DMS153 treated with DMSO at 0.1 percent for 48 hours (cell line): ENCODE measurements around the gene TSPEAR.

Experiments used
- DNase-seq: peaks from one replicate; lab custom pipeline; 2025; ENCODE audit not compliant: unreplicated experiment; lab: John Stamatoyannopoulos, UW

Gene TSPEAR

DNA sequence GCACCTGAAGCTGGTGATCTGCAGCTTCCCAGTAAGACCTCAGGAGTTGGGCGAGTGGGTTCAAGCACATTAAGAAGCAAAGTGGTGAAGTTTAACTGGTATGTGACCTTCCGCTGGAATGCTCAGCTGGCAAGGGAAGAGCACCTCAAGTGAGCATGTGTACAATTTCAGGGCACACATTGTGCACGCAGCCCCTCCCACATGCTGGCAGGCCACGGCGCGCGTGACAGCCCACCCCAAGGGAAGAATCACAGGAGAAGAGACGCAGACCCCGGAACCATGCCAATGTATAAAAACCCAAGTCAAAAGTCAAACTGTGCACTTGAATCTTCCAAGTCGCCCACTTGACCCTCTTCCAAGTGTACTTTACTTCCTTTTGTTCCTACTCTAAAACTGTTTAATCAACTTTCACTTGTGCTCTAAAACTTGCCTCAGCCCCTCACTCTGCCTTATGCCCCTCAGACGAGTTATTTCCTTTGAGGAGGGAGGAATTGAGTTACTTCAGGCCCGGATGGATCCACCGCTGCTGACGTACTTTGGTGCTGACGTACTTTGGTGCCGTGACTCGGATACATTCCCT lies 236.0 kb downstream of the TSPEAR start:
- DNase-seq = no peak

DNA sequence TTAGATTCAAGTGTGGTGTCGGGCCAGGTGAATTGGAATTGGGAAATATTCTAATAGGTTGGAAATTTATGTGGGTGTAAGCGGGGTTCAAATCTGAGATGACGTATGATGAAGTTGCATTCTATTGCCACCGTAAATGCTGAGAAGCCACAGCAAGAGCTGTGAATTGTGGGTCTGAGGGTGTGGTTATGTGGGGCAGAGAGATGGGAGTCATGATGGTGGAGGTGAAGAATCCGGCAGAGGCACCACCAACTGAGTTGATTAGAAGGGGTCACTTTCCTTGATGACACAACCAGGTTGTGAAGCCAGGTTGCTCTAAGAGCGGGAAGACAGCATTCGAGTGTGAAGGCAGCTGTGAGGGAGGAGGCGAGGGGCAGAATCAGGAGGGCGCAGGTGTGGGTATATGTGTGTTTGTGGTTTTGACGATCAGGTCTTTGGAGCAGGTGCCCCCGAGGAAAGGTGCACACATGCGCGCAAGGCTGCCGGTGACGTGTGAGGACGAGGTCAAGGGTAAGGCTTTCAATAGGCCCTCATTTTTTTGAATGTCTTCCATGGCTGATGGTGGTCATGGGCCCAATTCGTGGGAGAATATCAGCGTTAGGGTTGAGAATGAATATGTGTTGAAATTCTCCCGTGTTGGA lies 237.3 kb downstream of the TSPEAR start:
- DNase-seq = no peak

DNA sequence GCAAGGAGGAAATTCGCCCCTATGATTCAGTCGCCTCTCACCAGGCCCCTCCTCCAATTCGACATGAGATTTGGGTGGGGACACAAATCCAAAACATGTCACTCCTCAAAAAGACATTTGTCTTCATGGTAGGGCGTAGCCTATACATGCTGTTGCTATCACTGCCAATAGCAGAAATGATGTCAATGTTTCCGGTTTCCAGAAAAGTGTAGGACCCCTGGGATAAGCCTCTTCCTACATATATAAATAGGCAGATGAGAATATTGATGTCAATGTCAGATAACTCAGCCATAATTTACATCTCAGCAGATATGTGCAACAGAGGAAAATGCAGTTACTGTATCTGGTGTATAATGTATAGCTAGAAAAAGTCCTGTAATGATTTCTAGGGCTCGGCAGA lies 239.4 kb downstream of the TSPEAR start:
- no peak for DNase-seq

DNA sequence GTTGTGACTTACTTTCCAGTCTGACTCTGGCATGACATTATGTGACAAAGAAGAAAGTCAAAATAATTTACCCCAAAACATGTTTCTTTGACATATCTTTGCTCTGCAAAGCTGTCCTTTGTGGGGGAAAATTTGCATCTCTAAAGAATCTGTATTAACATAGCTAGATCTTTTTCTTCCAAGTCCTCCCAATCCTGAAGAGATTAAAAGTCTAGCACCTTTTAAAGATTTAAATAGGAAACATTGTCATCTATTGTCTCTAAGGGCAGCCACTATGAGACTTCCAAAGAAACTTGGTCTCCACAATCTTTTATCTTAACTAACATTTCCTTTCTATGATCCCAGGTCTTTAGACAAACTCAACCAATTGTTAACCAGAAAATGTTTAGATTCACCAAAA lies 240.0 kb downstream of the TSPEAR start:
- no peak for DNase-seq

DNA sequence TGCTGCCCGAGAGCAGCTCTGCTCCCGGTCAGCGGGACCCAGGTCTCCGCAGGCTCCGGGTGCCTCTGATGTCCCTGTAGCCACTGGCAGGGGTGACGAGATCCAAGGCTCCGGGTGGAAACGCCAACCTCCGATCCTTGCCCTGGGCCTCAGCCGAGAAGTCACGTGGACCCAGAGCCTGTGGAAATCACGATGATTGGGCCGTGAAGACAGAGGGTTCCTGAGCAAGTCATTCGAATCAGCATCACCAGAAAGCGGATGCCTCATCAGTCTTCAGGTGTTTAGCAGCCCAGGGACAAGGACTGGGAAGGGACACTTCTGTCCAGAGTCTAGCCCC lies 243.5 kb downstream of the TSPEAR start:
- no peak for DNase-seq

DNA sequence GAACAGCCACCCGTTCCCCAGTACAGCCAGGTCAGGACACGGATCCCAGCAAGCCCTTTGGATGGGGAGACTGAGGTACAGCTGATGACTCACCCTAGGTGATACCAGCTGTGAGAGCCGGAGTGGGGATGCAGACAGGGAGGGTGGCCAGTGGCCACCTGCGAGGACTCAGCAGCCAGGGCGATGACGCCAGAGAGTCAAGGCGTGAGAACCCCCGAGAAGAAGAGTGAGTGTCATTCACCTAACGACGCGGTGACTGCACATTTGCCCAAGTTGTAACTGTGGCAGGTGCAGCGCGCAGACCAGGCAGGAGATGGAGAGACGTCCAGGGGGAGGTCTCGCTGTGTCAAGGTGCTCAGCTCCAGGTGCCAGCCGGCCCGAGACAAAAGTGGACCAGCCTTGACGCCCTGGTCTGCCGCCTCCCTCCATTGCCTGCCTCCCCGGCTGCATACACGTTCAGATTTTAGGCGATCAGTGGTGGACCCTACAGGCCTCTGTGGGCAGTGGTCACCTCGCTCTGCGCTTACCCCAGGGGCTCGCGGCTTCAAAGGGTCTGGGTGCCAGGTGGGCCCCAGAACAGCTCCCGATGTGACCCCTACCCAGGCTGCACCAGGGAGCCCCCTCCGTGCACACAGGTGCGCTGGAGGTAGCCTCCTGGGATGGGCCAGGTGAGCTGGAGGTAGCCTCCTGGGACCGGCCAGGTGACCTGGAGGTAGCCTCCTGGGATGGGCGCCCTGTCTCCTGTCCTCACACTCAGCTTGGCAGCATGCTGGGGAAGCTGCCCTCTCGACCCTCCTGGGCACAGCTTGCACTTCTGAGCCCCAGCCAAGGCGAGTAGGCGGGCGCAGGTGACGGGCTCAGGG lies 244.1 kb downstream of the TSPEAR start:
- no peak for DNase-seq

DNA sequence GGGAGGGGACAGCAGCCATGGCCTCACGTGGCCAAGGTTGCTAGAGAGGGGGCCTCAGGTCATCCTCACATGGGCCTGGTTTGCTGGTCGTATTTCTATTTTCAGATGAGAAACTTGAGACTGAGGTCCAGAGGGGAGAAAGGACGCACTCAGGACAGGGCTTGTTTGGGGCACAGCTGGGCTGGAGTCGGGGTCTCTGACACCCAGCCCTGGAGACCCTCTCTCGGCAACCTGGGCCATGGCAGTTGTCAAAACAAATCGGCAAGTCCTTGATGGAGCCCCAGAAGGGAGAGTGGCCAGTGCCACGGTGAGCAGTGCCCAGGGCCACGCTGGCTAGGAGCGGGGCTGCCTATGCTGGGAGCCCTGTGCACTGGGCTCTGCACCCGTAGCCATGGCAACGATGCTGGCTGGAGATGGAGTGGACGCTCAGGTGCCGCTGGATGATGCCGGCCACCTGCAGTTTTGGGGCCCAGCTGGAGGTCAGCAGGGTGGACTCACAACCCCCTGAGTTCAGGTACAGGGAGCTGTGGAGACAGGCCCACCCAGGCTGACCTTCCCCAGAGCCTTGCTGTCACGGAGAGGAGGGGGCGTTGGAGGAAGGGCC lies 244.9 kb downstream of the TSPEAR start:
- DNase-seq = no peak

DNA sequence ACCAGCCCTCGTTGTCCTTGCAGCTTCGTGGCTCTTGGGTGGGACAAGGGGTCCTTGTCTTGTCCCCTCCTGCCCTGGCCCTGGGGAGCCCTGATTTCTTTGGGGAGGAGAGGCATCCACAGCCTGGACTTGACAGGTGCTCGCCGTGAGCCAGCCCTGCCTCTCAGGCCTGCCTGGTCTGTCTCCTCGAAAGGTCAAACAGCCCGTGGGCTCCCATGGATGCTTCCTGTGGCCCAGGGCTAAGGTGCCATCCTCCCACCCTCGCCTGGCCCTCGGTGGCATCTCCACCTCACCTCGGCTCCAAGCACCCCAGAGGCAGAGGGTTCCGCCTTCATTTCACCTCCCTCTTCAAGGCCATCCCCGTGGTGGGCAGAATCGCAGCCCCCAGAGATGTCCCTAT lies 247.0 kb downstream of the TSPEAR start:
- no peak for DNase-seq

DNA sequence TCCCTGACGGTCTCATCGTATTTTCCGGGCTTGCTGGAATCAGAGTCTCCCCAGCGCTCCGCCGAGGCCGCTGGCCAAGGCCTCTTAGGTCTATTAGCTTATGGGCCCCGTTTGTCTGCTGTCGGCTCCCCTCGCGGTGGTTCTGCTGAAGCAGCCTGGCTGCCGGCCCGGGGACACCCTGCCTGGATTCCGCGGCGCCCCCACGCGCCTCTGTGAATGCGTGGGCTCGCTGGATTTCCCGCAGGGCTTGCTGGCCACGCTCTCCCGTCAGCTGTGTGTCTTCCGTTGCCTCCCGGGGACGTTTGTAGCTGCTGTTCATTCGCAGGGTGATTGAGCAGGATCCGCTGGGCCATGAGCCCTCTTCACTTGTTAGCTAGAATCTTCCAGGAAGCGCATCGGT lies 247.6 kb downstream of the TSPEAR start:
- no peak for DNase-seq

DNA sequence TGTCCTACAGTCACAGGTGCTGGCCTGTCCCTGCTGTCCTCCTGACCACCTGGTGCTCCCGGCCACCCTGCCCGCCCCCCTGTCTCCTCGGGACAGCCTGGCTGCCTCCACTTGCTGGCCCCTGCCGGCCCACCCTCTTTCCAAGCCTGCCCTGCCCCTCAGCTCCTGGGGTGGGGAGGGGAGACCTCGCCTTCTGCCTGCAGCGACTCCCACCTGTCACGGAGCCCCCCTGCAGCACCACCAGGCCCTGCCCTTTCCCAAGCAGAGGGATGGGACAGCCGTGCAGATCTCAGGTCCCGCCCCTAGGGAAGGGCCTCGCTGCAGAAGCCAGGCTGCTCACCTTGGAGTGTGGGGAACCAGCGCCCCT lies 248.6 kb downstream of the TSPEAR start:
- no peak for DNase-seq

DNA sequence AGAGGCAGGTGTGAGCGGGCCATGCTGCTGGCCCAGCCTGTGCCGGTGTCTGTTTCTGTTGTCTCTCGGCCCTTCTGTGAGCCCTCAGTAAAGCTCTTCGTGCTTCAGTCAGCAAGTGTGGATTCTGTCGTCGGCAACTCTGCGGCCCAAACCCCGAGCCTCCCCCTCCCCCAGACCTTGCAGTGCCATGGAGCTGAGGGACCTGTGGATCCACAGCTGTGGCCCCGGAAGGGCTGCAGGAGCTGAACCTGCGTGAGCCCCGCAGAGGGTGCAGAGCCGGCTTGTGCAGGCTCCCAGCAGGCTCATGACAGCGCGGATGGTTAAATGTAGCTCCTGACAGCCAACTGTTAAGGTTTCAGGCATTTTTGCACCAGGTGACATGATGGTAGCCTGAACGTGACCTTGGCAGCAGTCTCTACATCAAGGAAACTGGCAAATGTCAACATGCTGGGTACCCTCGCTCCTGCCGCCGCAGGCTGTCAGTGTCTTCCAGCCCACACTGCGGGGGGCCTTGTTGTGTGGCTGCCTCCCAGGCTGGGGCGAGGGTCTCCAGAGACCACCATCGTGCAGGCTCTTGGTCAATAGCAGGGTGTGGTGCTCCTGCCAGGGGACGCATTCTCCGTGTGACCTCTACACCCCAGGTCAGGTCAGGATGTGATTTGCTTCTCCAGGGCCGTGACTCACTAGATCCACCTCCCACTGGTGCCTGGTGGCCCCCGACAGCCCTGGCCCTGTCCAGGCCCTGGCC lies 249.1 kb downstream of the TSPEAR start:
- DNase-seq = no peak

DNA sequence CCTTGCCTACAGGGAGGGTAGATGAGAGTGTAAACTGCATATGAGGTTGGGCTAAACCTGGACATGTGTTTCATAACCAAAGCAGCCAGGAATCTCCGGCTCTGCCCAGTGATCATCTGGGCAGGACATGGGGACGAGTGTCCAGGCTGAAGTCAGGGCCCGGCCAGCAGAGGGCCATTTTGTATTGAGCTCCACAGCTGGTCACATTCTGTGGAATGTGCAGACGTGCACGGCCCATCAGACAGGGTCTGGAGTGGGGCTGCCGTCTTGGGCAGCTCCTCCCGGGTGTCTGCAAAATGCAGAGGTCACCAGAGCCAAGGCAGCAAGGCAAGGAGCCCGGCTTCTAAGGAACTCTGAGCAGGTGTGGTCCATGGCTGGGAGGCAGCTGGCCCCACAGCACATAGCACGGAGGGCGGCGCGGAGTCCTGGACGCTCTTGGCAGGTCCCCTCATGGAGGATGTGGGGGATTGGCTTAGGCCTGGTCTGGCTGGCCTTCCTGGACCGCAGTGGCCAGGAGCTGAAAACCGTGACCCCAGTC lies 249.8 kb downstream of the TSPEAR start:
- DNase-seq = no peak

DNA sequence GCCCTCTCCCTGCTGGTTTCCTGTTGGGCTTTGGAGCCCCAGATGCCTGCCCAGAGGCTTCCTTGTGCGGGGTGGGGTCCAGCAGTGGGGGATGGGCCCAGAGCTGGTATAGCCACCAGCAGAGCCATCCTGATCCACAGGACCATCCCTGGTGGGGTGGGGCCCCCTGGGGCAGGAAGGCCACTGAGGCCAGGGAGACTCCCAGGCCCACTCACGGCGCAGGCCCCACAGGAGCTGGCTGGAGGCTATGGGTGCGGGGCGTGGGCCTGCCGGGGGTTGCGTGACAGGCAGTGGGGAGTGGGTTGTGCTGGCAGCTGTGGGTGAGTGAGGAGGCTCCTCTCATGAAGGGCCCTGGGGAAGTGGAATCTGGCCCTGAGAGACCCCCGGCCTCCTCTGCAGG lies 250.4 kb downstream of the TSPEAR start:
- no peak for DNase-seq

DNA sequence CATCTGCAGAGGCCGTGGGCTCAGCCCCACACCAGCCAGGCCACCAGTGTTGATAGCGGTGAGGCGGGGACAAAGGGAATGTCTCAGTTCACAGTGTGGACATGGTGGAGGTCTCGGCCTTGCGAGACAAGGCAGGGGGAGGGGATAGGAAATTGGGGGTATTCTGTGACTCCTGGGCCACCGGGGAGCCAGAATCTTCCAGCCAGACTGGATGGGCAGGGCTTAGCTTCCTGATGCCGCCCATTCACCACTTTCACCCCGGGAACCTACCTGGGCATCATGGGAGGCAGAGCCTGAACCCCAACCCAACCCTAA lies 251.0 kb downstream of the TSPEAR start:
- no peak for DNase-seq

DNA sequence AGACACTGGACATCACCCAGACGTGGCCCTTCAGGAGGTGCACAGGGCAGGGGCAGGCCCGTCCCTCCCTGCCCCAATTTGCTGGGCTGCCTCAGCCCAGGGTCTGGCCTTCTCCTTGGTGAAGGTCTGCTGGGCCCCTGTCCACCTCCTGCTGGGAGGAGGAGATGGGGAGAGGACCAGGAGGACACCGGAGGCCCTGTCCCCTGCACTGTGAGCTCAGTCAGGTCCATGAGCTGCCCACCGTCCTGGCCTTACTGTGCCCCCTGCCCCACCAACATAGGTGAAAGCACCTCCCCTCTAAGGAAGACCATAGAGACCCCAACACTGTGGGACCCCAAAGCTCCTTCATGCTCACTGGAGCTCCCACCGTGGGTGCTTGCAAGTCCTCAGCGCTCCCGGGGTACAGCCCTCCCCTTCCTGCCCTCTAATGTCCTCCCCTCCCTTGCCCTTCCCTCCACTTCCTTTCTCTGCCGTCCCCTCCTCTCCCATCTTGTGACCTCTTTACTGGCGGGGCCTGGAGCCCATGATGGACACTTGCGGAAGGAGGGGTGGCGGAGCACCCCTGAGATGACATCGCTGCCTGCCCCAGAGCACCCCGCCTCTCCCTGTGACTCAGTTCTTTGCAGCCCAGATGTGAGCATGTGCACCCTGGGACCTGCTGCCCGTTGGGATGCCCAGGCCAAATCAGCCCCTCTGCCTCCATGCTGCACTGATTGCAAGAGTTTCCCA lies 251.5 kb downstream of the TSPEAR start:
- DNase-seq = no peak

DNA sequence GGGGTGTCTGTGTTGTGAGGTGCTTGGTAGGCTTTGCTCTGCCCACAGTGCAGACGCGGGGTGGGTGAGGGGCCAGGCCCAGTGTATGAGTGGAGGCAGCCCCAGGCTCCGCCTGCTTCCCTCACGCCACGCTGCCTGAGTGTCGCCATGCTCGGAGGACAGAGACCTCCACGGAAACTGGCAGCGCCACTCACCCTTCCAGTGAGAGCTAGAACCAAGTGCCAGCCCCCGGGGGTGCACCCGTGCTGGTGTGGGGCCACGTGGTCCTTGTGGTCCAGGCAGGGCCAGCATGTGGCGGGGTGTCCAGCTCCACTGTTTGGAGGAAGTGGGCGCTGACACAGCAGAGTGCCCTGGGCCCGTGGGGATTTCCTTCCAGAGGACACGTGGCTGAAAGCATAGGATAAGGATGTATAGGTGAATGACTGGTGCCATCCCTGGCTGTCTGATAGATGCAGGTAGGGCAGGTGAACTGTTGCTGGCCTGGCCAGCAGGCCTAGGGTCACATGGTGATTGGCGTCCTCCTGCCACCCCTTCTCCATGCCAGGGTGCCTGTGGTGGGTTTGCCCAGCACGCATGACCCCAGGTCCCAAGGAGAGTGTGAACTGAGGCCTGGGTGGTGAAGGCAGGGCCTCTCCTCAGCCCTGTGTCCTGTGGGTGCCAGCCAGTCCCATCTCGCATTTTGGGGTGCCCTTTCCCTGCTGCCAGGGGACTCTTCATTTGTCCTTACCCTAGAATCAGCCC lies 252.2 kb downstream of the TSPEAR start:
- no peak for DNase-seq

DNA sequence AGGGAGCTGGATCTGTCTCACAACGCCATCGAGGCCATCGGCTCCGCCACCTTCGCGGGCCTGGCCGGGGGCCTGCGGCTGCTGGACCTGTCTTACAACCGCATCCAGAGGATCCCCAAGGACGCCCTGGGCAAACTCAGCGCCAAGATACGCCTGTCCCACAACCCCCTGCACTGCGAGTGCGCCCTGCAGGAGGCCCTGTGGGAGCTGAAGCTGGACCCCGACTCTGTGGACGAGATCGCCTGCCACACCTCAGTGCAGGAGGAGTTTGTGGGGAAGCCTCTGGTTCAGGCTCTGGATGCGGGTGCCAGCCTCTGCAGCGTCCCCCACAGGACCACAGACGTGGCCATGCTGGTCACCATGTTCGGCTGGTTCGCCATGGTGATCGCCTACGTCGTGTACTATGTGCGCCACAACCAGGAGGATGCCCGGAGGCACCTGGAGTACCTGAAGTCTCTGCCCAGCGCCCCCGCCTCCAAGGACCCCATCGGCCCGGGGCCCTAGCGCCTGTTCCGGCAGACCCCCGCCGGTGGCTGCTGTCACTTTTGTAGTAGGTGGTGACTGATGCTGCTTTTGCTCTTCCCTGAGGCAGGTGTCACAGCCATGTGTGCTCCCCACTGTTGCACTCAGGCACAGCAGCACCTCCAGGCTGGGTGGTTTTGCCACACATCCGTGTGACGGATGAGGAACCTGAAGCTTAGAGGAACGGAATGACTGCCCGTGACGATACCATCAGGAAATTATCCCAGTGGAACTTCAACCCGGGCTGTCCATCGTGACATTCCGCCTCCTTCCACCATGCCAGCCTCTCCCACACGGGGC lies 254.2 kb downstream of the TSPEAR start:
- DNase-seq = no peak

DNA sequence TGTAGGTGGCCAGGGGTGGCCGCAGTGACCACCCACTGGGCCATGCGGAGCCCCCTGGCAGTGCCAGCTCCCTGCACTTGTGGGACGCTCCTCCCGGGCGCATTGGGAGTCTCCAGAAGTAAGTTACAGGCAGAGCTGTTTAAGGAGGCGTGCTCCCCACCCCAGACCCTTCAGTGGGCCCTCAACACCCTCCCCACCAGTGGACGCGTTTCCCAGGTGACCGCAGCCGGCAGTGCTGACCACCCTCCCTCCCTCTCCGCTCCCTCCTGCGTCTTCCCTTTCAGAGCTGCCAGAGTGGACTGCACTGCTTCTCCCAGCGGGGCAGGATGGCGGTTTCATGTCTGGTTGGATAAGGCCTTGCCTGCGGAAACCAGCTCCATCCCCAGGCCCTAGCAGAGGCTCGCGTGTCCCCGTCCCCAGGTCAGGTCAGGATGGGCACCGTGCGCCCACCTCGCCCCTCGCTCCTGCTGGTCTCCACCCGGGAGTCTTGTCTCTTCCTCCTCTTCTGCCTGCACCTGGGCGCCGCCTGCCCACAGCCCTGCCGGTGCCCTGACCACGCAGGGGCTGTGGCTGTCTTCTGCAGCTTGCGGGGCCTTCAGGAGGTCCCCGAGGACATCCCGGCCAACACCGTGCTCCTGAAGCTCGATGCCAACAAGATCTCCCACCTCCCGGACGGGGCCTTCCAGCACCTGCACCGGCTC lies 255.0 kb downstream of the TSPEAR start:
- no peak for DNase-seq
